Raji (cell line): ENCODE data around the gene CIB4.

Source experiments
- POLR2A ChIP-seq: IDR thresholded peaks from 2 replicates; pipeline ENCODE4 v1.6.1; 2011; ENCODE audit warnings: low read depth, low read length, control low read depth; ENCODE audit not compliant: insufficient read depth

The CIB4 gene

GRCh38 chr2:26579025-26579722 lies 62.0 kb downstream of the CIB4 start:
- no peak for TF ChIP-seq POLR2A

- no peak for TF ChIP-seq POLR2A
These were observed 62.6 kb downstream of the CIB4 start for GRCh38 chr2:26578581-26578980.

- TF ChIP-seq POLR2A: no peak
These were observed 63.1 kb downstream of the CIB4 start for GRCh38 chr2:26578113-26578458.

- no peak for TF ChIP-seq POLR2A
These were observed 63.6 kb downstream of the CIB4 start for GRCh38 chr2:26577442-26578112.

- no peak for TF ChIP-seq POLR2A
These were observed 64.4 kb downstream of the CIB4 start for GRCh38 chr2:26576565-26577441.

GRCh38 chr2:26575836-26576564 lies 65.2 kb downstream of the CIB4 start:
- TF ChIP-seq POLR2A: no peak

GRCh38 chr2:26574900-26575560 lies 66.1 kb downstream of the CIB4 start:
- no peak for TF ChIP-seq POLR2A

GRCh38 chr2:26574066-26574899 lies 66.9 kb downstream of the CIB4 start:
- TF ChIP-seq POLR2A: no peak

- no peak for TF ChIP-seq POLR2A
These were observed 67.8 kb downstream of the CIB4 start for GRCh38 chr2:26573241-26573925.

- no peak for TF ChIP-seq POLR2A
These were observed 68.6 kb downstream of the CIB4 start for GRCh38 chr2:26572591-26572990.

- TF ChIP-seq POLR2A: no peak
These were observed 69.8 kb downstream of the CIB4 start for GRCh38 chr2:26571316-26571715.

GRCh38 chr2:26570083-26570430 lies 71.1 kb downstream of the CIB4 start:
- TF ChIP-seq POLR2A: no peak
